Smooth muscle cell (in vitro differentiated cells): ENCODE results near the gene BLTP3A. TPM values are rescaled to one million over a fixed set of nuclear protein-coding genes. Genes with fewer than 3 reads are reported as not detected.

Experiments used
- DNase-seq: peaks from one replicate; lab custom pipeline; 2025; ENCODE audit not compliant: unreplicated experiment; lab: John Stamatoyannopoulos, UW
- H2AFZ ChIP-seq: fragments of 200-600 bp; sonication (generic); 2 replicates; pipeline ENCODE4 v1.6.0; 2016; ENCODE audit warnings: antibody characterized with exemption, low read depth, mild to moderate bottlenecking
- H3F3A ChIP-seq: fragments of 200-600 bp; sonication (generic); 2 replicates; pipeline ENCODE4 v1.6.0; 2017; ENCODE audit warnings: antibody characterized with exemption, low read depth
- H3K27ac ChIP-seq: fragments of 200-600 bp; sonication (generic); 2 replicates; pipeline ENCODE4 v1.5.1; 2016; ENCODE audit warnings: low read depth, mild to moderate bottlenecking
- H3K27me3 ChIP-seq: fragments of 200-600 bp; sonication (generic); 2 replicates; pipeline ENCODE4 v1.6.1; 2016; ENCODE audit warnings: low read depth, mild to moderate bottlenecking
- H3K36me3 ChIP-seq: fragments of 200-600 bp; sonication (generic); 2 replicates; pipeline ENCODE4 v1.5.1; 2016; ENCODE audit warnings: low read depth
- H3K4me1 ChIP-seq: fragments of 200-600 bp; sonication (generic); 2 replicates; pipeline ENCODE4 v1.5.1; 2016; ENCODE audit warnings: low read depth
- H3K4me2 ChIP-seq: fragments of 200-600 bp; sonication (generic); 2 replicates; pipeline ENCODE4 v1.6.0; 2016; ENCODE audit warnings: mild to moderate bottlenecking
- H3K4me3 ChIP-seq: fragments of 200-600 bp; sonication (generic); 2 replicates; pipeline ENCODE4 v1.5.1; 2016; ENCODE audit warnings: mild to moderate bottlenecking
- H3K79me2 ChIP-seq: fragments of 200-600 bp; sonication (generic); 2 replicates; pipeline ENCODE4 v1.6.0; 2016; ENCODE audit warnings: low read depth, mild to moderate bottlenecking
- H3K9ac ChIP-seq: fragments of 200-600 bp; sonication (generic); 2 replicates; pipeline ENCODE4 v1.6.0; 2016; ENCODE audit warnings: low read depth
- H3K9me3 ChIP-seq: fragments of 200-600 bp; sonication (generic); replicated peaks from 2 replicates; pipeline ENCODE4 v1.5.1; 2016; ENCODE audit warnings: low read depth
- H4K20me1 ChIP-seq: fragments of 200-600 bp; sonication (generic); 2 replicates; pipeline ENCODE4 v1.6.0; 2016; ENCODE audit warnings: low read depth
- WGBS: methylation state at CpG from one replicate; pipeline ENCODE4 v1.1.7; 2016; ENCODE audit warnings: low lambda C conversion rate; 5-methylcytosine and 5-hydroxymethylcytosine counted together
- polyA plus RNA-seq: library from polyadenylated mRNA; unstranded; fragments of >200 nt; fragmentation: Nextera tagmentation; extraction: Ambion mirVana; gene quantifications from 2 replicates; pipeline ENCODE4 v1.2.1, GENCODE V29; 2016
- total RNA-seq: library from RNA; depleted of rRNA; stranded (reverse); fragments of >200 nt; gene quantifications from 2 replicates; pipeline ENCODE4 v1.2.3, GENCODE V29; 2014
- TF ChIP-seq, protein P1 (sequence below): fragments of 200-600 bp; sonication (generic); IDR thresholded peaks from 2 replicates; pipeline ENCODE4 v1.5.1; 2017; ENCODE audit warnings: borderline replicate concordance, mild to moderate bottlenecking, antibody characterized with exemption; ENCODE audit not compliant: insufficient read depth, poor library complexity, severe bottlenecking

The BLTP3A gene
- total and polyA plus RNA-seq, 2 experiments from 2014 or later: 1.0 to 5.2 TPM

DNA sequence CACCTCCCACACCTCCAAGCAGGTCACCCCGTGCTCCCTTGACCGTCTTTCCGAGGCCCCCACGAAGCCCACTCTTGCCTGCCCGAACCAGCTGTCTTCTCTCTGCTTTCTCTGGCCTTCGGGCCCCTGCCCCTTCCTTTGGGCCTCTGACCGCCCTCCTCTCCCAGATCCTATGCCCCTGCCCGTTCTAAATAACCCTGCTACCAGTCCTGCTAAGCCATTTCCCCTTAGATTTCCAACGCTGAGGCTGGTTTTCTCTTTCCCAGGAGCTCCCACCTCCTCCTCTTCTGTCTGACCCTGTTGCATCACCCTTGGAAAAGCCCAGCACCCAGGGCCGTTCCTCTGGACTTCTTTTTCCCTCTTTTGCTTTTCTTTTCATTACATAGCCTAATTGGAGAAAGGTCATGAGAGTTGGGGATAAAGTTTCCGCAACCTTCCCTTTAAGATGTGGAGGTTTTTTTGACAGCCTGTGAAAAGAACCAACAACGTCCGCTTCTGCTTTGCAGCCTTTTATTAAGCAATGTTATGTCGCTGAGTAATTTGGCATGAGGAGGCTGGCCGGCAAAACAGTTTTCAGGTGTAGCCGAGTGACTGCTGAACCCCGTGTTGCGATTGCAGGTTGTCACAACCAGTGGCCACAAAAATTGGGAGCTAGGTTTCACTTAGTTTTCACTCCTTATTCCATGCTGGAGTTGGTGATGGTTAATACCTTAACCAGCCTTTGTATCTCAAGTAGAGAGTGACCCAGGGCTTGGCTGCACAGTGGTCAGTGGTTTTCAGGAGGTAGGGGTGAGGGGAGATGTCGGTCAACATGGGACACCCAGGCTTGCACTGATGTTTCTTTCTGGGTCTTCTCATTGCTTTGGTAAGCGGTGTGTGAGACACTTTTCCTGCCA lies 970 bp downstream of the BLTP3A start:
- peaks cover 5% of the 10 kb centered on the region for H3K4me1 ChIP-seq
- WGBS: 12% methylated on average over 20 of the region's 20 CpGs
- H3K9ac ChIP-seq: peak overlapping the region; percentile 85
- TF ChIP-seq, protein P1, sequence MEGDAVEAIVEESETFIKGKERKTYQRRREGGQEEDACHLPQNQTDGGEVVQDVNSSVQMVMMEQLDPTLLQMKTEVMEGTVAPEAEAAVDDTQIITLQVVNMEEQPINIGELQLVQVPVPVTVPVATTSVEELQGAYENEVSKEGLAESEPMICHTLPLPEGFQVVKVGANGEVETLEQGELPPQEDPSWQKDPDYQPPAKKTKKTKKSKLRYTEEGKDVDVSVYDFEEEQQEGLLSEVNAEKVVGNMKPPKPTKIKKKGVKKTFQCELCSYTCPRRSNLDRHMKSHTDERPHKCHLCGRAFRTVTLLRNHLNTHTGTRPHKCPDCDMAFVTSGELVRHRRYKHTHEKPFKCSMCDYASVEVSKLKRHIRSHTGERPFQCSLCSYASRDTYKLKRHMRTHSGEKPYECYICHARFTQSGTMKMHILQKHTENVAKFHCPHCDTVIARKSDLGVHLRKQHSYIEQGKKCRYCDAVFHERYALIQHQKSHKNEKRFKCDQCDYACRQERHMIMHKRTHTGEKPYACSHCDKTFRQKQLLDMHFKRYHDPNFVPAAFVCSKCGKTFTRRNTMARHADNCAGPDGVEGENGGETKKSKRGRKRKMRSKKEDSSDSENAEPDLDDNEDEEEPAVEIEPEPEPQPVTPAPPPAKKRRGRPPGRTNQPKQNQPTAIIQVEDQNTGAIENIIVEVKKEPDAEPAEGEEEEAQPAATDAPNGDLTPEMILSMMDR: no peak
- H4K20me1 ChIP-seq: no peaks in the 10 kb centered on the region
- H3K36me3 ChIP-seq: no peaks in the 10 kb centered on the region
- H3K79me2 ChIP-seq: peaks cover 46% of the 10 kb centered on the region
- H3K27ac ChIP-seq: peak overlapping the region; percentile 42
- H3K27me3 ChIP-seq: no peaks in the 10 kb centered on the region
- H3K9me3 ChIP-seq: no peaks in the 10 kb centered on the region
- peaks cover 3% of the 10 kb centered on the region for H3F3A ChIP-seq
- H3K4me2 ChIP-seq: peak overlapping the region; percentile 99
- peak overlapping the region; percentile 99 for H2AFZ ChIP-seq
- DNase-seq: peak; percentile 19
- H3K4me3 ChIP-seq: peak overlapping the region; percentile 88

DNA sequence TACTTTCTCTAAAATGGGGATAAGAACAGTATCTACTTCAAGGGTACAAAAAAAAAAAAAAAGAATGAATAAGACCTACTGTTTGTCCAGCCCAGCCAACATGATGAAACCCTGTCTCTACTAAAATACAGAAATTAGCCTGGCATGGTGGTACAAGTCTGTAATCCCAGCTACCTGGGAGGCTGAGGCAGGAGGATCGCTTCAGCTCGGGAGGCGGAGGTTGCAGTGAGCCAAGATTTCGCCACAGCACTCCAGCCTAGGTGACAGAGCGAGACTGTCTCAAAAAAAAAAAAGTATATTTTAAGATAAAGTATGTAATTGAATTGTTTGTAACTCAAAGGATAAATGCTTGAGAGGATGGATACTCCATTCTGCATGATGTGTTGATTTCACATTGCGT lies 2.0 kb downstream of the BLTP3A start:
- H3K9me3 ChIP-seq: no peaks in the 10 kb centered on the region
- no peaks in the 10 kb centered on the region for H3K27me3 ChIP-seq
- H4K20me1 ChIP-seq: no peaks in the 10 kb centered on the region
- no peak overlapping the region for H3K4me2 ChIP-seq
- no peaks in the 10 kb centered on the region for H3K36me3 ChIP-seq
- TF ChIP-seq, protein P1: no peak
- peaks cover 3% of the 10 kb centered on the region for H3F3A ChIP-seq
- DNase-seq: no peak
- no peak overlapping the region for H2AFZ ChIP-seq
- H3K27ac ChIP-seq: no peak overlapping the region
- H3K4me3 ChIP-seq: no peak overlapping the region
- WGBS: over 99% methylated on average over 6 of the region's 6 CpGs
- H3K9ac ChIP-seq: no peak overlapping the region
- peaks cover 5% of the 10 kb centered on the region for H3K4me1 ChIP-seq
- H3K79me2 ChIP-seq: peaks cover 55% of the 10 kb centered on the region

DNA sequence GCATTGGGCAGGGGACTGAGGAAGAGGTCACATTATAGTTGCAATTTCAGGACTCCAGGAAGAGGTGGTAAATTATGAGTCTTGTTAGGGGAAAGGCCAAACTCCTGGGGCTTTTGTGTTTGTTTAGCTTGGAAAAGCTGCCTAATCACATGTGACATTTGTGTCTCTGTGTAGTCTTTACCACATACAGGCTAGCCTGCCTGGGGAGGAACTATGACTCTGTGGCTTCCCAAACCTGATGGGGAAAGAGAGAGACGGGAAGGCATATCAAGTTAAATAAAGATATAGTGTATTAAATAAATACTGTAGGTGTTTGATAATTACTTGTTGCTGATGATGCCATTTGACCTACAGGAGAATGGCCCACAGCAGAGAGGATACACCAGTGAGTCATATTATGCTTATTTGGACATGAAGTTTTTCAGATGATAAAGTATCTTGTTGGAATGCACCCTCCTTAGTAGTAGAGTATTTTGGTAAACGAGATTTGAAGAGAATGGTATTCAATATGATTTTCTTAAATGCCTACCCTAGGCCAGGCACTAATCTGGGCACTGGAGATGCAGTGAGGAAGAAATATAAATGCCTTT lies 4.0 kb downstream of the BLTP3A start:
- H3K9ac ChIP-seq: no peak overlapping the region
- H2AFZ ChIP-seq: no peak overlapping the region
- peak overlapping the region; percentile 23 for H3K27ac ChIP-seq
- H3K27me3 ChIP-seq: no peaks in the 10 kb centered on the region
- WGBS: 40% methylated on average over 2 of the region's 2 CpGs
- peak overlapping the region; percentile 32 for H3K4me2 ChIP-seq
- H4K20me1 ChIP-seq: peaks cover 6% of the 10 kb centered on the region
- DNase-seq: no peak
- H3K4me3 ChIP-seq: no peak overlapping the region
- peaks cover 4% of the 10 kb centered on the region for H3K4me1 ChIP-seq
- H3F3A ChIP-seq: peaks cover 3% of the 10 kb centered on the region
- H3K9me3 ChIP-seq: no peaks in the 10 kb centered on the region
- H3K36me3 ChIP-seq: no peaks in the 10 kb centered on the region
- H3K79me2 ChIP-seq: peaks cover 74% of the 10 kb centered on the region
- TF ChIP-seq, protein P1: no peak
